ENCODE data around the gene ASIC1.

Gene ASIC1

DNA sequence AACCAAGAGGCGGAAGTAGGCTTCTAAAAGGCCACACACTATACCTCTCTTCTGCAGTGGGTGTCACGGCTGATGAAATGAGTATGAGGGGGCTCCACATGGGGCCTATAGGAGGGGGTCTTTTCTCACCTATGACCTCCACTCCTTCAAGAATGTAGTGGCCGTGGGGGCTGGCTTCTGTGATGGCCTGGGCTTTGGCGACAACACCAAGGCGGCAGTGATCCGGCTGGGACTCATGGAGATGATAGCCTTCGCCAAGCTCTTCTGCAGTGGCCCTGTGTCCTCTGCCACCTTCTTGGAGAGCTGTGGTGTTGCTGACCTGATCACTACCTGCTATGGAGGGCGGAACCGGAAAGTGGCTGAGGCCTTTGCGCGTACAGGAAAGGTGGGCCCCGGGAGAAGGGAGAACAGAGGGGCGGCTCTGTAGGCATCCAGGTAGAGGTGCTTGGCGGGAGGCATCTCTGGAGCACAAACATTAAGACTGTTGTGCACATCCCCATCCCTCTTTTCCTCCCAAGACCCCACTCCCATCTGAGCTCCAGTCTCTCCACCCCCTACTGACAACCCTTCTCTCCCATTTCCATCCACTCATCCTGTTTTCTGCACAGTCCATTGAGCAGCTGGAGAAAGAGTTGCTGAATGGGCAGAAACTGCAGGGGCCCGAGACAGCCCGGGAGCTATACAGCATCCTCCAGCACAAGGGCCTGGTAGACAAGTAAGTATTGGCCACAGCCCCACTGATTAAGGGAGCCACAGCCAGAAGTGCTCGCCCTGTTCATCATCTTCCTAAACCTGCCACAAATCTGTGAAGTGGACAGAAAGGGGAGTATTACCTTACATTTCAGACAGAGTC, 50.2 kb downstream of the ASIC1 start:
- Histone ChIP-seq H3K79me2 (ENCODE audit: insufficient read depth, low read length) (peaks cover 5% of the 10 kb centered on the region), H4K20me1 (ENCODE audit: low read depth, low read length) (no peaks in the 10 kb centered on the region), H3K9me2 (replicated peaks; ENCODE audit: insufficient read depth, low read length) (no peaks in the 10 kb centered on the region), H3K9ac (ENCODE audit: low read length) (no peak overlapping the region), H3K36me3 (ENCODE audit: low read length) (no peaks in the 10 kb centered on the region), H3K27ac (ENCODE audit: low read depth, low read length) (no peak overlapping the region), H2AFZ (ENCODE audit: low read depth, low read length, severe bottlenecking) (no peak overlapping the region), H3K27me3 (ENCODE audit: low read length) (no peaks in the 10 kb centered on the region), H3K4me3 (ENCODE audit: insufficient read depth, low read length, poor library complexity, severe bottlenecking) (no peak overlapping the region), H3F3A (ENCODE audit: insufficient read depth) (no peaks in the 10 kb centered on the region), H3K9me3 (ENCODE audit: insufficient read depth, low read length) (no peaks in the 10 kb centered on the region), H3K4me2 (ENCODE audit: low read depth, low read length, poor library complexity, severe bottlenecking) (no peak overlapping the region)
- TF ChIP-seq EZH2phosphoT487 (conservative IDR thresholded peaks at IDR 0.05; ENCODE audit: low read length), result no peak
- no peak for TF ChIP-seq CTCF (IDR thresholded peaks at IDR 0.05; ENCODE audit: insufficient read depth, low read length, poor library complexity, severe bottlenecking)

DNA sequence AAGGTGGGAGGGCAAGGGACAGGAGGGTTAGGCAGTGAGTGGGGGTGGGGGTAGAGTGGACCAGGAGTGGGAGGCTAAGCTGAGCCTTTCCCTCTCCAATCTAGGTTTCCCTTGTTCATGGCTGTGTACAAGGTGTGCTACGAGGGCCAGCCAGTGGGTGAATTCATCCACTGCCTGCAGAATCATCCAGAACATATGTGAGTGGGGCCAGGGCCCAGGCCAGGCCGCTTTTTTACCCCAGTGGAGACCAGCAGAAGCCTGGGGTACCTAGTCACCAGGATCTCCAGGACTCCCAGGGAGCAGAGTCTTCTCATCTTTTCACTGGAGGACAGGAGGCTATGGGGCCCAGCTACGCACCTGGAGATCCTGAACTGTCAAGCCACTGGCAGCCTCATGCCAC, 51.9 kb downstream of the ASIC1 start:
- no peaks in the 10 kb centered on the region for H3K9me2 ChIP-seq (replicated peaks; ENCODE audit: insufficient read depth, low read length)
- no peaks in the 10 kb centered on the region for H3K9me3 ChIP-seq (ENCODE audit: insufficient read depth, low read length)
- no peak overlapping the region for H2AFZ ChIP-seq (ENCODE audit: low read depth, low read length, severe bottlenecking)
- H3K9ac ChIP-seq (ENCODE audit: low read length), result no peak overlapping the region
- H3K4me2 ChIP-seq (ENCODE audit: low read depth, low read length, poor library complexity, severe bottlenecking), result no peak overlapping the region
- no peaks in the 10 kb centered on the region for H3K27me3 ChIP-seq (ENCODE audit: low read length)
- no peak overlapping the region for H3K27ac ChIP-seq (ENCODE audit: low read depth, low read length)
- no peaks in the 10 kb centered on the region for H3F3A ChIP-seq (ENCODE audit: insufficient read depth)
- H3K4me3 ChIP-seq (ENCODE audit: insufficient read depth, low read length, poor library complexity, severe bottlenecking), result no peak overlapping the region
- no peaks in the 10 kb centered on the region for H3K36me3 ChIP-seq (ENCODE audit: low read length)
- TF ChIP-seq EZH2phosphoT487 (conservative IDR thresholded peaks at IDR 0.05; ENCODE audit: low read length) (no peak), CTCF (IDR thresholded peaks at IDR 0.05; ENCODE audit: insufficient read depth, low read length, poor library complexity, severe bottlenecking) (no peak)
- peaks cover 20% of the 10 kb centered on the region for H3K79me2 ChIP-seq (ENCODE audit: insufficient read depth, low read length)
- H4K20me1 ChIP-seq (ENCODE audit: low read depth, low read length), result no peaks in the 10 kb centered on the region

GRCh38 chr12:50110127-50110761, 52.8 kb downstream of the ASIC1 start:
- Histone ChIP-seq H3K9me2 (replicated peaks; ENCODE audit: insufficient read depth, low read length) (no peaks in the 10 kb centered on the region), H3K36me3 (ENCODE audit: low read length) (no peaks in the 10 kb centered on the region), H3K4me3 (ENCODE audit: insufficient read depth, low read length, poor library complexity, severe bottlenecking) (no peak overlapping the region), H3K4me2 (ENCODE audit: low read depth, low read length, poor library complexity, severe bottlenecking) (no peak overlapping the region), H3K9ac (ENCODE audit: low read length) (peak overlapping the region; percentile 44; the same call in 1 of the 2 replicates), H2AFZ (ENCODE audit: low read depth, low read length, severe bottlenecking) (peak overlapping the region; percentile 95), H3K9me3 (ENCODE audit: insufficient read depth, low read length) (no peaks in the 10 kb centered on the region), H3F3A (ENCODE audit: insufficient read depth) (no peaks in the 10 kb centered on the region), H3K79me2 (ENCODE audit: insufficient read depth, low read length) (peaks cover 27% of the 10 kb centered on the region), H4K20me1 (ENCODE audit: low read depth, low read length) (no peaks in the 10 kb centered on the region), H3K27me3 (ENCODE audit: low read length) (no peaks in the 10 kb centered on the region), H3K27ac (ENCODE audit: low read depth, low read length) (no peak overlapping the region)
- no peak for TF ChIP-seq CTCF (IDR thresholded peaks at IDR 0.05; ENCODE audit: insufficient read depth, low read length, poor library complexity, severe bottlenecking)
- no peak for TF ChIP-seq EZH2phosphoT487 (conservative IDR thresholded peaks at IDR 0.05; ENCODE audit: low read length)

Data from SU-DHL-6 (cell line).